NCI-H510A (cell line): Measurements from ENCODE around the gene N4BP2L1.
"Not testable (repeated sequence)": the region's sequence is repeated elsewhere in the genome, so short reads cannot be mapped to it uniquely, and the experiment has no call there.

Experiments used
- DNase-seq: peaks from one replicate; lab custom pipeline; 2025; lab: John Stamatoyannopoulos, UW

The N4BP2L1 gene

DNA sequence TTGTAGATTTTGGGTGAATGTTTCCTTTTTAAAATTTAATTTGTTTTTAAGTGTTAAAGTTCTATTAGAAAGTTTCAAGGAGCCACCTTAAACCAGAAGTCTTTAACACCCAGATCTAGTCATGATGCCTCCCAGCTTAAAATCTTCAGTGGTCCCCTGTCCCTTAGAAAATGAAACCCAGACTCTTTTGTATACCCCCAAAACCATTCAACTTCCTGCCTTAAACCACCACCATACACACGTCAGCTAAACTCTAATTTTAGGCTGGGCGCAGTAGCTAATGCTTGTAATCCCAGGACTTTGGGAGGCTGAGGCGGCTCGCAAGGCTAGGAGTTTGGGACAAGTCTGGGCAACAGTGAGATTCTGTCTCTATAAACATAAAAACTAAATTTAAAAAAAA lies 37.9 kb downstream of the N4BP2L1 start:
- no peak for DNase-seq

DNA sequence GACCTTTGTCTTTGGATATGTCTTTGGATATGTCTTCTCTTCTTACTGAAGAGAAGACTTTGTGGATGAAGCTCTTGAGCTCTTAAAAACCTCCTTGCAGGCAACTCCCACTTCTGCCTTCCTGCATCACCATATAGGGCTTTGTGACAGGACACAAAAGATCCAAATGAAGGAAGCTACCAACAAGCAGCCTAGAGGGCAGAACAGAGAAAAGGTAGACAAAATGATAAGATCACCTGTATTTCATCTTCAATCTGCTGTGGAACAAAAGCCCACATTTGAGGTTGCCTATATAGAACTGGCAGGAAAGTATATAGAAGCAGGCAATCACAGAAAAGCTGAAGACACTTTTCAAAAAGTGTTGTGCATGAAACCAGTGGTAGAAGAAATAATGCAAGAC lies 42.5 kb downstream of the N4BP2L1 start:
- DNase-seq: no peak

DNA sequence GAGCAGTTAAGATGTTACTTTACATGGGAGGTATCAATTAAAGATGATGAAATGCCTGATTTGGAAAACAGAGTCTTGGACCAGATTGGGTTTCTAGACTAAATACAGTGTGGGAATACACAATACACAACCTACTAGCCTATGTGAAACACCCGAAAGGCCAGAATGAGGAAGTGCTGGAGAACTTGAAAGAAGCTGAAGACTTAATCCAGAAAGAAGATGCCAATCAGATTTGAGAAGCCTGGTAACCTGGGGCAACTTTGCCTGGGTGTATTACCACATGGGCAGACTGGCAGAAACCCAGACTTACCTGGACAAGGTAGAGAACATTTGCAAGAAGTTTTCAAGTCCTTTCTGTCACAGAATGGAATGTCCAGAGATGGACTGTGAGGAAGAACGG lies 43.2 kb downstream of the N4BP2L1 start:
- no peak for DNase-seq

DNA sequence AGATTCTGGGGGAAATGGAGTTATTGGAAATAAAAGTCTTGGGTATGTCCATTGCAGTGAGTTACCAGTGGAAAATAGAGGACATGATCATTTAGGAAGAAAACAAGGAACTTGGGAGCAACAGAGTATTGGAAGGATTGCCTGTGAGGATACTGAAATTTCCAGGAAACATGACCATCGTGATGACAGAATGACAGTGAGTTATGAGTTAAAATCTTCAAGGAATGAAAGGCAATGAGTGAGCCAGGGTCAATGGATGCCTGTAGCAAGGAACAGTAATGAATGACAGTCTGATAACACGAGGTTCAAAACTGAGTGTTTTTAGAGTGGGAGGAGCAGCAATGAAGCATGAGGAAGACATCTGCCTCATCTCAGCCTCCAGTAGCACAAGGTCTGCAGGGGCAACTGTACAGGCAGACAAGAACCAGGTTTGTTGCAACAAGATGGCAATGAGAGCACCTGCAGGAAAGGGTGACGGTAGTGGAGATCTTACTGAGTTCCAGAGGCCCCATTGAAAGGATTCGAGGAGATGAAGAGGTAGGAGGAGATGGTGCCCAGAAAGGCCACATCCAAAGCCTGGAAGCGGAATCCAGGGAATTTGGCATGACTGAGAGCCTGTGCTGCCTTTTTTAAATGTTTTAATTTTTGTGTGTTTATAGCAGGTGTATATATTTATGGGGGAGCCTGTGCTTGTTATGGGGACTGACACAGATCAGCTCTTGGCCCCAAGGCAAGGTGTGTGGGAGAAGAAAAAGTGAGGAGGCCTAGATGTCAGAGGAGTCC lies 43.9 kb downstream of the N4BP2L1 start:
- DNase-seq: no peak

DNA sequence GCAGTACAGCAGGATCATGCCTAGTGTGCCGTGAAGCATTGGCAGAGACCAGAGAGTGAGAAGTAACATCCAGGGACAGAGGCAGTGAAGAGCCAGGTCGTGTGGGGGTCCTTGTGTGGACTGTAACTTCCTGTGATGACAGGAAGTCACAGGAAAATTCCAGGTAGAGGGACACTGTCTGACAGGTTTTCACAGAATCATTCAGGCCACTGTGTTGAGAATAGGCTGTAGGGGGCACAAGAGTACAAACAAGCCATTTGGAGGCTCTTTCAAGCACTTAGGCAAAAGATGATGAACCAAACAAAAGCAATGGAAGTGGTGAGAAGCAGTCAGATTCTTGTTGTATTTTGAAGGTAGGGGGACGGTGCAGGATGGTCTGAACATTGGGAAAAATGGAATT lies 46.4 kb downstream of the N4BP2L1 start:
- no peak for DNase-seq

DNA sequence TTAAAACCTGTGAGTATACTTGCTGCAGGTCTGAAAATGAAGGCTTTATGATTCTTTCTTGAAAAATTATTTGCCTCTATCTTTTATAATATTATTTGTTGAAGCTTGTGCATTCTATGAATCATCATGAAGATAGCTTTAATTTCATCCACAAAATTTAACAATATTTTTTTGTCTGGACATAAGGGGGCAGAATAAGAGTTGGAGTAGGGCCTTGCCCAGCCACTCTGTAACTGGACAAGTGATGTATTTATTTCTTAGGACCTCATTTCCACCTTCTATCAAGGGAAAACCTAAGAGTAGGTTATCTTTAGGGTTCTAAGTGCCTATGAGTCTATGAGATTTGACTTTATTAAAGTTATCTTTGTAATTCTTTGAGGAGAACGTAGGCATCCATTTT lies 49.9 kb downstream of the N4BP2L1 start:
- no peak for DNase-seq

DNA sequence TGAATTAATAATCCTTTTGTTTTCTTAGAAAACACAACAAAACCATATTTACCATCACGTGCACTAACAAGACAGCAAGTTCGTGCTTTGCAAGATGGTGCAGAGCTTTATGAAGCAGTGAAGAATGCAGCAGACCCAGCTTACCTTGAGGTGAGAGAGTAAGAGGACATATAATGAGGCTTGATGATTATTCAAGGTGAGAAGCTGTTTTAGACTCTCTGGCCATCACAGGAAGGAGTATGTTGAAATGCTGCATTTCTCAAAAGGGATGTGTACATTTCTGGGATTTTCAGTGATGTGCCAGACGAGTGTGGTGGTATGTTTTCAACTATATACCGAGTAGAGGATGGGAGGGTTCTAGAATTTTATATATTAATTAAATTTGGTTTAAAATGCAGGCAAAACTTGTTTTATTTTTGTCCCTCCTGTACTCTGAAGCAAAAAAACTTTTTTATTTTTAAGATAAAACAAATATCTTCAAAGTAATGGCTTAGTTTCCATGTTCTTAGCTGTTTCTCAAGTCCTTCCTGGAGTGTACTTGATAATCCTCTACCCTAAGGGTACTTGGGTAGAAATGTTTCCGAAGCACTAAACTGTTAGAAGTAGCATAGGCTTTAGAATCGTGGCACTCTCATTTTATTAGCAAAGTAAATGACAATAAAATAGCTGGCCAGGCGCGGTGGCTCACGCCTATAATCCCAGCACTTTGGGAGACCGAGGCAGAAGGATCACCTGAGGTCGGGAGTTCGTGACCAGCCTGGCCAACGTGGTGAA lies 51.1 kb downstream of the N4BP2L1 start:
- DNase-seq: no peak

DNA sequence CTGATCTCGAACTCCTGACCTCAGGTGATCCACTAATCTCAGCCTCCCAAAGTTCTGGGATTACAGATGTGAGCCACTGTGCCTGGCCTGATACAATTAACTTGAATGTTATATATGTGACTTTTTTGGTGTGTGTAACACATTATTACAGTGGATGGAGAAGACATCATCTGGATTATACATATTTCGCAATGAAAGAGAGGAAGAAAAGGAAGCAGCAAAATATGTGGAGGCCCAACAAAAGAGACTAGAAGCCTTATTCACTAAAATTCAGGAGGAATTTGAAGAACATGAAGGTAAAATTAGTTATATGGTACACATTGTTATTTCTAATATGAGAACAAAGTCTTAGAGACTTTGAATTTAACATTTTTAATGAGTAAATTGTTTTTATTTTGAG lies 57.1 kb downstream of the N4BP2L1 start:
- no peak for DNase-seq

DNA sequence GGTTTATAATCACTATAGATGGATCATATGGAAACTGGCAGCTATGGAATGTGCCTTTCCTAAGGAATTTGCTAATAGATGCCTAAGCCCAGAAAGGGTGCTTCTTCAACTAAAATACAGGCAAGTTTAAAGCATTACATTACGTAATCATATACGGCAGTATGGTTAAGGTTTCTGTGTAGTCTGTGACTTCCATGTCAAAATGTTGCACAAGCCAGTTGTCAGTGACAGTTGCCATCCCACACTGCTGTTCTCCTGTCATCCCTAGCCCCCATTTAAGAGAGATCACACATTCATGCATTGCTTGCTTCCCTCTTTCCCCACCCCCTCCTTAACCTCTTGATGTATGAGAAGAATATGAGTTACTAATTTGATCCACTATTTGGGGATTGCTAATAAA lies 65.4 kb downstream of the N4BP2L1 start:
- no peak for DNase-seq

DNA sequence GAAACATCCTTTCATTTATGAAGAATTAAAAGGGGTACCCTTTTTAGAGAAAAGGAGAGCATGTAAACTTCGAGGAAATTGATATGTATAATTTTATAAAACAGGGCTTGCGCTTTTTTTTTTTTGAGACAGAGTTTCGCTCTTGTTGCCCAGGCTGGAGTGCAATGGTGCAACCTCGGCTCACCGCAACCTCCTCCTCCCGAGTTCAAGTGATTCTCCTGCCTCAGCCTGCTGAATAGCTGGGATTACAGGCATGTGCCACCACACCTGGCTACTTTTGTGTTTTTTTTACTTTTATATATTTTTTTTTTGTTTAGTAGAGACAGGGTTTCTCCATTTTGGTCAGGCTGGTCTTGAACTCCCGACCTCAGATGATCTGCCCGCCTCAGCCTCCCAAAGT lies 72.0 kb downstream of the N4BP2L1 start:
- DNase-seq: not testable (repeated sequence)

DNA sequence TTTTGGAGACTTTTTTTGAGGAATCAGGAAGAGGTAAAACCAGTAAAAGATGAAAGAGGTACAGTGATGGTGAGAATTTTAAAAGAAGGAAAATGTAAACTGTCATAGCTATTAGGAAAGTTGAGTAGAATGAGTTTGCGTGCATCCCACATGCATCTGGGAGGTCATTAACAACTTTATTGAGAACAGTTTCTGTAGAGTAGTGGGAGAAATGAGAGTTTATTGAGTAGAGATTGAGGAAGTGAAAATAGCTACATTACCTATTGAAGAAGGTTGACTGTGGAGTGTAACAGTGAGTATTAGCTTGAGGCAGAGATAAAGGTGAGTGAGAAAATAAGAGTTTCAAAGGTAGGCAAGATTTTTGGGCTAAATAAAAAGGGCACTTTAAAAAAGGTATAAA lies 73.9 kb downstream of the N4BP2L1 start:
- DNase-seq: no peak

DNA sequence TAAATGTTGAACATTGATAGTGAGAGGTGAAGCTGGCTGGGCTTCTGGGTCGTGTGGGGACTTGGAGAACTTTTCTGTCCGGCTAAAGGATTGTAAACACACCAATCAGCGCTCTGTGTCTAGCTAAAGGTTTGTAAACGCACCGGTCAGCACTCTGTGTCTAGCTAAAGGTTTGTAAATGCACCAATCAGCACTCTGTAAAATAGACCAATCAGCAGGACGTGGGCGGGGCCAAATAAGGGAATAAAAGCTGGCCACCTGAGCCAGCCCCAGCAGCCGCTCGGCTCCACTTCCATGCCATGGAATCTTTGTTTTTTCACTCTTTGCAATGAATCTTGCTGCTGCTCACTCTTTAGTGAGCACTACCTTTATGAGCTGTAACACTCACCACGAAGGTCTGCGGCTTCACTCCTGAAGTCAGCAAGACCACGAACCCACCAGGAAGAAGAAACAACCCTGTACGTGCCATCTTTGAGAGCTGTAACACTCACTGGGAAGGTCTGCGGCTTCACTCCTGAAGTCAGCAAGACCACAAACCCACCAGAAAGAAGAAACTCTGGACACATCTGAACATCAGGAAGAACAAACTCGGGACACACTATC lies 77.0 kb downstream of the N4BP2L1 start:
- not testable (repeated sequence) for DNase-seq
